ENCODE measurements around the gene TLR10. TPM values are rescaled to one million over a fixed set of nuclear protein-coding genes. Genes with fewer than 3 reads are reported as not detected.

TLR10 gene
- total RNA-seq, 1 experiment from 2014 or later = not detected

- Histone ChIP-seq H3K27me3 (replicated peaks; ENCODE audit: insufficient read depth, low read depth, low read length, poor library complexity) (no peaks in the 10 kb centered on the region), H3K9me3 (ENCODE audit: low read depth, low read length, poor library complexity, severe bottlenecking) (no peaks in the 10 kb centered on the region), H3K4me3 (ENCODE audit: low read depth, low read length, poor library complexity, severe bottlenecking) (no peak overlapping the region), H3K27ac (ENCODE audit: low read depth, low read length, poor library complexity, severe bottlenecking) (no peak overlapping the region), H3K36me3 (ENCODE audit: insufficient read depth, low read length, poor library complexity, severe bottlenecking) (no peaks in the 10 kb centered on the region), H3K4me1 (ENCODE audit: insufficient read depth, low read length, poor library complexity, severe bottlenecking) (no peaks in the 10 kb centered on the region)
- intact Hi-C loops (cut with micrococcal nuclease; ENCODE audit: unreplicated experiment) = no loop called here
- no peak for DNase-seq (ENCODE audit: low spot score)
- ChIA-PET POLR2A (ENCODE audit: low non-redundant PET) (no interaction called here), CTCF (no interaction called here)
- BruUV-seq (replicated peaks) = no TSS peak
- no peak for TF ChIP-seq CTCF (conservative IDR thresholded peaks at IDR 0.05; ENCODE audit: low read depth, low read length)
- no peak for TF ChIP-seq EZH2 (IDR thresholded peaks at IDR 0.05; ENCODE audit: borderline replicate concordance, low read depth, low read length, poor library complexity, severe bottlenecking)
Measured at GRCh38 chr4:38794051-38794450, 11.3 kb upstream of the TLR10 start.

DNA sequence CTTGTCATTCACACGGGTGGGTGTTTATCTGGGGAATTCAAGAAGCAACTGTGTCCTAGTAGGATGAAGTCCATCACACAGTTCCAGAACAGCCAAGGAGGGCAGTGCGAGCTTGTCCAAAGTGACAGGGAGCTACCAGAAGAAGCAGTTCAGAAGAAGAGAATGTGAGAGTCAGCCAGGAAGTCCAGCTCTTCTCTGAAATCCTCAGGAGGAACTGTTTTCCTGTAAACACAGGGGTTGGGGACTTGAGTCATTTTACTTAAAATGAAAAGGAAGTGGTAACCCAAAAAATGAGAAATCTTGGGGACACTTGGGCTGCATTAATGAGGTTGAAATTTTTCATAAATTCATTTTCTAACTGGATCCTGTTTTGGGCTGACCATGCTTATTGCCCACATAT, 8.2 kb upstream of the TLR10 start:
- no TSS peak for BruUV-seq (replicated peaks)
- no peak overlapping the region for H3K4me3 ChIP-seq (ENCODE audit: low read depth, low read length, poor library complexity, severe bottlenecking)
- ChIA-PET POLR2A (ENCODE audit: low non-redundant PET) (no interaction called here), CTCF (no interaction called here)
- TF ChIP-seq EZH2 (IDR thresholded peaks at IDR 0.05; ENCODE audit: borderline replicate concordance, low read depth, low read length, poor library complexity, severe bottlenecking) (no peak), CTCF (conservative IDR thresholded peaks at IDR 0.05; ENCODE audit: low read depth, low read length) (no peak)
- H3K9me3 ChIP-seq (ENCODE audit: low read depth, low read length, poor library complexity, severe bottlenecking) = no peaks in the 10 kb centered on the region
- DNase-seq (ENCODE audit: low spot score) = no peak
- intact Hi-C loops (cut with micrococcal nuclease; ENCODE audit: unreplicated experiment) = no loop called here
- H3K27ac ChIP-seq (ENCODE audit: low read depth, low read length, poor library complexity, severe bottlenecking) = no peak overlapping the region
- no peaks in the 10 kb centered on the region for H3K27me3 ChIP-seq (replicated peaks; ENCODE audit: insufficient read depth, low read depth, low read length, poor library complexity)
- no peaks in the 10 kb centered on the region for H3K4me1 ChIP-seq (ENCODE audit: insufficient read depth, low read length, poor library complexity, severe bottlenecking)
- no peaks in the 10 kb centered on the region for H3K36me3 ChIP-seq (ENCODE audit: insufficient read depth, low read length, poor library complexity, severe bottlenecking)

GRCh38 chr4:38788317-38788716, 5.5 kb upstream of the TLR10 start:
- ChIA-PET POLR2A (ENCODE audit: low non-redundant PET) (no interaction called here), CTCF (no interaction called here)
- intact Hi-C loops (cut with micrococcal nuclease; ENCODE audit: unreplicated experiment) = no loop called here
- no peak overlapping the region for H3K4me3 ChIP-seq (ENCODE audit: low read depth, low read length, poor library complexity, severe bottlenecking)
- H3K4me1 ChIP-seq (ENCODE audit: insufficient read depth, low read length, poor library complexity, severe bottlenecking) = no peaks in the 10 kb centered on the region
- H3K27ac ChIP-seq (ENCODE audit: low read depth, low read length, poor library complexity, severe bottlenecking) = no peak overlapping the region
- no peak for TF ChIP-seq CTCF (conservative IDR thresholded peaks at IDR 0.05; ENCODE audit: low read depth, low read length)
- no peak for TF ChIP-seq EZH2 (IDR thresholded peaks at IDR 0.05; ENCODE audit: borderline replicate concordance, low read depth, low read length, poor library complexity, severe bottlenecking)
- no peaks in the 10 kb centered on the region for H3K9me3 ChIP-seq (ENCODE audit: low read depth, low read length, poor library complexity, severe bottlenecking)
- BruUV-seq (replicated peaks) = no TSS peak
- H3K36me3 ChIP-seq (ENCODE audit: insufficient read depth, low read length, poor library complexity, severe bottlenecking) = no peaks in the 10 kb centered on the region
- no peaks in the 10 kb centered on the region for H3K27me3 ChIP-seq (replicated peaks; ENCODE audit: insufficient read depth, low read depth, low read length, poor library complexity)
- DNase-seq (ENCODE audit: low spot score) = no peak
